Measurements from ENCODE around the gene SUPT20H. TPM values are rescaled to one million over a fixed set of nuclear protein-coding genes. Genes with fewer than 3 reads are reported as not detected.

The SUPT20H gene
- total RNA-seq, 1 donor from 2014 or later = 9.9 TPM

DNA sequence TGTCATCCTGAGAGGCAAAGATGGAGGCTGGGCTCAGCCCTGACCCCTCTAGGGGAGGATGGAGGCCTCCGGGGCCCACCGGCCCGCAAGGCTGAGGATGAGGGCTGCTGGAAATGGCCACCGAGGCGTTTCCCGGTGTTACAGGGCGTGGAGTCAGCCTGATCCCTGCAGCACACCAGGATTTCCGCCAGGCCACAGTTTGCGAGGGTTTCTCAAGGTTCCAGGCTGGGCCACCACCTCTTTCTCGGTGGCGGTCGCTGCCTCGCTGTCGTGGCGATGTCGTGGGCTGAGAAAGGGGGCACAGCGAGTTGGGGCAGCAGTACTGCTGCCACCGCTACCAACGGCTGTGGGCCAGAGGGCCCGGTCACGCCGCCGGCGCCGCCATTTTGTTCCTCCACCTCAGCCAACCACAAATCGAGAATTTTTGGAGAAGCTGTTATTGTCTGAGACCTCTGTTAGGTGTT lies 45.8 kb upstream of the SUPT20H start, which contains the start of gene CSNK1A1L:
Gene CSNK1A1L (minus strand): TSS at position 414 of the 464 bp plus-strand sequence. CDS start 408 bp downstream, at position 6.
- Histone ChIP-seq H3K4me1 (peaks cover 0 to 5% of the 10 kb centered on the region in 2 donors), H3K27me3 (no peaks in the 10 kb centered on the region), H3K9me3 (no peaks in the 10 kb centered on the region), H3K4me3 (no peak within 1 kb of the TSS), H3K36me3 (no peaks in the 10 kb centered on the region), H3K27ac (no peak within 1 kb of the TSS)
- intact Hi-C loops (cut with DNase I) = no loop called here
- TF ChIP-seq, protein P1, sequence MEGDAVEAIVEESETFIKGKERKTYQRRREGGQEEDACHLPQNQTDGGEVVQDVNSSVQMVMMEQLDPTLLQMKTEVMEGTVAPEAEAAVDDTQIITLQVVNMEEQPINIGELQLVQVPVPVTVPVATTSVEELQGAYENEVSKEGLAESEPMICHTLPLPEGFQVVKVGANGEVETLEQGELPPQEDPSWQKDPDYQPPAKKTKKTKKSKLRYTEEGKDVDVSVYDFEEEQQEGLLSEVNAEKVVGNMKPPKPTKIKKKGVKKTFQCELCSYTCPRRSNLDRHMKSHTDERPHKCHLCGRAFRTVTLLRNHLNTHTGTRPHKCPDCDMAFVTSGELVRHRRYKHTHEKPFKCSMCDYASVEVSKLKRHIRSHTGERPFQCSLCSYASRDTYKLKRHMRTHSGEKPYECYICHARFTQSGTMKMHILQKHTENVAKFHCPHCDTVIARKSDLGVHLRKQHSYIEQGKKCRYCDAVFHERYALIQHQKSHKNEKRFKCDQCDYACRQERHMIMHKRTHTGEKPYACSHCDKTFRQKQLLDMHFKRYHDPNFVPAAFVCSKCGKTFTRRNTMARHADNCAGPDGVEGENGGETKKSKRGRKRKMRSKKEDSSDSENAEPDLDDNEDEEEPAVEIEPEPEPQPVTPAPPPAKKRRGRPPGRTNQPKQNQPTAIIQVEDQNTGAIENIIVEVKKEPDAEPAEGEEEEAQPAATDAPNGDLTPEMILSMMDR (IDR thresholded peaks at IDR 0.05) = no peak
- no peak for DNase-seq (ENCODE audit: low spot score in 2 of 2)

DNA sequence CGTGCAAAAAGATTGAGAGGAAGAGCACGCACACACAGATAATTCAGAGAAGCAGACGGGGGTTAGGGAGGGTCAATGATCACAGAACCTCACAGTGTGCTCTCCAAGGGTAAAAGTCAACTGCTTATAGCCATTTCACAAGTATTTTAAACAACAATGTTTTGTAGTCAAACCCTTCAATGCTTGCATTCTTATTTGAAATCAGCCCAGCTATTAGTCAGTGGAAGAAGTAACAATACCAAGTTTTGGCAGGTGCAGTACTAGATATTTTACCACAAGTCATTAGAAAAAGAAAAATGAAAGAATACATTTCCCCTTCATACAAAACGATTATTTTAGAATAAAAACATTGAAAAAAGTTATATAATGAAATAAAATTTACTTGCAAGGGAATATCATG lies 43.4 kb upstream of the SUPT20H start:
- H3K9me3 ChIP-seq = no peaks in the 10 kb centered on the region
- no peak overlapping the region for H3K4me3 ChIP-seq
- no peak for DNase-seq (ENCODE audit: low spot score in 2 of 2)
- no peaks in the 10 kb centered on the region for H3K4me1 ChIP-seq
- H3K36me3 ChIP-seq = no peaks in the 10 kb centered on the region
- H3K27ac ChIP-seq = no peak overlapping the region
- no peaks in the 10 kb centered on the region for H3K27me3 ChIP-seq
- TF ChIP-seq, protein P1 (IDR thresholded peaks at IDR 0.05) = no peak
- intact Hi-C loops (cut with DNase I) = no loop called here

DNA sequence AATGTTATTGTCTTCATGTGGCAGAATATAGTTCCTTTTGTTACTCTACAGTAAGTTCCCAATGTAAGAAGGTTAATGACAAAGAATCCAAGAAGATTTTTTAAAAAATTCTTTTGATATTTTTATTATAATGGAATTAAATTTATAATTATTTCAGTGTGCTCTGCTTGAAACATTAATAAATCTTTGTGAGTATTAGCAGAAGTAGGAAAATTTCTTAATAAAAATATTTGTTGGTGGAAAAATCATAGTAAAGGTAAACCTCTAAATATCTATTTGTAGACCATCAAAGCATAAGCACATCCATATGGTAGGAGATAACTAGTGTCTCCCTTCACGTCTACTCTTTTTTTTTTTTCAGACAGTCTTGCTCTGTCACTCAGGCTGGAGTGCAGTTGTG lies 41.7 kb upstream of the SUPT20H start:
- Histone ChIP-seq H3K9me3 (no peaks in the 10 kb centered on the region), H3K36me3 (no peaks in the 10 kb centered on the region), H3K27me3 (no peaks in the 10 kb centered on the region), H3K27ac (no peak overlapping the region), H3K4me1 (no peaks in the 10 kb centered on the region), H3K4me3 (no peak overlapping the region)
- no peak for DNase-seq (ENCODE audit: low spot score in 2 of 2)
- TF ChIP-seq, protein P1 (IDR thresholded peaks at IDR 0.05) = no peak
- intact Hi-C loops (cut with DNase I) = no loop called here

DNA sequence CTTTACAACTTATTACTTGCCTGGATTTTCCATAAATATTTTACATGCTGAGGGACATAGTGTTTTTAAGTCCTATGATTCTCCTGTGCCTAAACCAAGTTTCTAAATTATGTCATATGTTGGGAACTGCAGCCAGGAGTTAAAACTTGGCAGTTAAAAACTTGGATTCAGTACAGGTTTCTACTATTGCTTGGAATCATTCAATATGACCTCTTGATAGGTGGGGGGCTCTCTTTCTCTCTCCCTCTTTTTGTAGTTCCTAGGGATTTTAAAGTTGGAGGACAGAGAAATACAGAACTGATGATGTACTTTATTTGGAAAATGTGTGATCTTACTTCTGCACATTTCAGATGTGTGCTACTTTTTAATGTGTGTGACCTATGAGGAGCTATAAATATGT lies 41.2 kb upstream of the SUPT20H start:
- no peaks in the 10 kb centered on the region for H3K27me3 ChIP-seq
- H3K36me3 ChIP-seq = no peaks in the 10 kb centered on the region
- no peak overlapping the region for H3K4me3 ChIP-seq
- no peak overlapping the region for H3K27ac ChIP-seq
- H3K4me1 ChIP-seq = no peaks in the 10 kb centered on the region
- no peaks in the 10 kb centered on the region for H3K9me3 ChIP-seq
- intact Hi-C loops (cut with DNase I) = no loop called here
- TF ChIP-seq, protein P1 (IDR thresholded peaks at IDR 0.05) = no peak
- no peak for DNase-seq (ENCODE audit: low spot score in 2 of 2)

DNA sequence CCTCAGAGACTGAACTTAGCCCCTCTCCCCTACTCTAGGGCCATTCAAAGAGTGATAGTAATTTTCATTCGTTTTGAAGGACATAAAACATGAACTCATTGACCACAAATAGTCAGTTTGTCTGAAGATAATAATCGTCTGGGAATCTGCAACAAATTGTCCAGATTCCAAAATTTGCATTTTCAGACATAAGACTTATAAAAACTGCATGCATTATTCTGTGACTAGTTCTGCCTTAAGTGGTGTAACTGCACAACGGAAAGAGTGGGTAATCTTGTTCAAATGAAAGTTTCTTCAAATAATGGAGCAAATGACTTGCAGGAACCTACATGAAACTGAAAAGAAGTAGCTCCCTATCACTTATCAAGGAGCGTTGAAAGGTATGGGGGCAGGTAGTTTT lies 37.6 kb upstream of the SUPT20H start:
- Histone ChIP-seq H3K9me3 (no peaks in the 10 kb centered on the region), H3K36me3 (no peaks in the 10 kb centered on the region), H3K4me1 (no peaks in the 10 kb centered on the region), H3K27ac (no peak overlapping the region), H3K4me3 (no peak overlapping the region), H3K27me3 (no peaks in the 10 kb centered on the region)
- no peak for DNase-seq (ENCODE audit: low spot score in 2 of 2)
- TF ChIP-seq, protein P1 (IDR thresholded peaks at IDR 0.05) = no peak
- intact Hi-C loops (cut with DNase I) = no loop called here

- TF ChIP-seq, protein P1 (IDR thresholded peaks at IDR 0.05) = no peak
- DNase-seq (ENCODE audit: low spot score in 2 of 2) = no peak
- intact Hi-C loops (cut with DNase I) = no loop called here
- H3K36me3 ChIP-seq = no peaks in the 10 kb centered on the region
- H3K27me3 ChIP-seq = no peaks in the 10 kb centered on the region
- H3K4me3 ChIP-seq = no peak overlapping the region
- no peaks in the 10 kb centered on the region for H3K9me3 ChIP-seq
- no peaks in the 10 kb centered on the region for H3K4me1 ChIP-seq
- H3K27ac ChIP-seq = no peak overlapping the region
These were observed 35.4 kb upstream of the SUPT20H start for GRCh38 chr13:37094840-37095239.

Measured in ascending aorta (tissue), 2 donors.